AG04449 (cell line): ENCODE data around the gene NEU3.

ENCODE experiments used
- CTCF ChIA-PET: fragments of 350-600 bp; formaldehyde crosslinking; extraction: SDS; loops from one replicate; lab custom pipeline; 2021; ENCODE audit warnings: antibody characterized with exemption; lab: Yijun Ruan, JAX
- POLR2A ChIA-PET: fragments of 400-600, 350-600 bp; formaldehyde crosslinking; extraction: SDS; loops from one replicate; lab custom pipeline; 2020; ENCODE audit warnings: antibody characterized with exemption, inconsistent platforms; lab: Yijun Ruan, JAX
- DNase-seq: peaks from one replicate; pipeline ENCODE4 v3.0.0-alpha.2; 2010; ENCODE audit warnings: low read depth, low spot score
- H3K4me3 ChIP-seq: 2 replicates; pipeline ENCODE4 v1.5.1; 2011; ENCODE audit warnings: low read depth, mild to moderate bottlenecking, control low read depth, low read length
- CTCF ChIP-seq: IDR thresholded peaks from one replicate; pipeline ENCODE4 v1.5.1; 2011; ENCODE audit warnings: mild to moderate bottlenecking, moderate library complexity, low read length, control low read depth, inconsistent platforms; ENCODE audit not compliant: insufficient read depth; ENCODE audit errors: missing control alignments

NEU3 gene

GRCh38 chr11:75022759-75023396 lies 34.1 kb downstream of the NEU3 start:
- peak; percentile 96 for TF ChIP-seq CTCF
- POLR2A ChIA-PET = interaction anchor here (0.6 kb wide), 1 partner anchor 183 kb away, joined by 4 read pairs; no protein-coding TSS in a partner anchor
- peak; percentile 28 for DNase-seq
- H3K4me3 ChIP-seq = no peak overlapping the region
- CTCF ChIA-PET = interaction anchor here (0.7 to 18.2 kb wide), 34 partner anchors 11 to 283 kb away, joined by 3 to 416 read pairs (median 4); partner anchors contain the start of gene TPBGL

DNA sequence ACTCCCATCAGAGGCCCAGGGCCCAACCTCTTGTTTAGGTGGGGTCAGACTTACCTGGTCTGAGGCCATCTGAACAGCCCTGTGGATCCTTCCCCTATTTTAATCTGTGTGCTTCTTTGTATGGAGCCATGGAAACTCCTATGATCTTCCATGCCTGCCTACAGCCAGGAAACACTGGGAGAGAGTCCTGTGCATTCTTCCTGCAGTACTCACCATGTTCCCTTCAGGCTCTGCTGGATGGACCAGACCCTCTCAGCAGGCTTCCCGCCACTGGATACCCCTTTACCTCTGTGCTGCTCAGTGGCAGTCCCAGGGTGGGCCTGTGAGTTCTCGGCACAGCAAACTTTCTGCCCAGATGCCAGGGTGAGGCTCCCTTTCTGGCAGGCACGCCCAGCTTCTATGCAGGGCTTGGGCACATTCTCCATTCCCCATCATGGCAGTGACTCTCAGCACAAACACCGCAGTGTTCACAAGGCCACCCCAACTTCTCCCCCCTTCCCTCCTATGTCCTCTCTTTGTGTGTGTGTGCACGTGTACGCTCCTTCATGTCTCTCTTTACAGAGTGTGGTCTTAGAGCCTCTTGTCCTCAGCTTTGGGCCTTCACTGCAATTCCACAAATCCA lies 34.8 kb downstream of the NEU3 start:
- DNase-seq = no peak
- CTCF ChIA-PET = interaction anchor here (0.8 to 18.2 kb wide), 15 partner anchors 10 to 234 kb away, joined by 3 to 416 read pairs (median 8); partner anchors contain the start of gene TPBGL
- no peak overlapping the region for H3K4me3 ChIP-seq
- TF ChIP-seq CTCF = no peak
- POLR2A ChIA-PET = no interaction called here

DNA sequence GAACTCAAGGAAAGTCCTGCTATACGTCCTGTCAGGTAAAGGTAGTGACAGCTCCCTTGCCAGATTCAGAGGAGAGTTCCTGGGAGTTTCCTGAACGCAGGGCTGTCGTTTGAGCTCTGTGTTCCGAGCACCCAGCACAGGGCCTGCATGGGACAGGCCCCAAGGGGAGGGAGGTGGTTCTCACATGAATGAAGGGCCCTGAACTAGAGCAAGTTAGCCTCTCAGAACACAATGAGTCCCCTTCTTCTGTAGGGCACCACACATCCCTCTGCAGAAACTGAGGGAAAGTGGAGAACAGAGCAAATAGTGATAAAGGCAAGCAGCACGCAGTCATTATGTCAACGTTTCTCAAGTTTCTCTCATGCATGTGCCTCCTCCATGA lies 35.3 kb downstream of the NEU3 start:
- CTCF ChIA-PET = interaction anchor here (2.2 to 18.2 kb wide), 7 partner anchors 10 to 233 kb away, joined by 9 to 416 read pairs (median 127); partner anchors contain the start of gene TPBGL
- DNase-seq = no peak
- POLR2A ChIA-PET = no interaction called here
- H3K4me3 ChIP-seq = no peak overlapping the region
- TF ChIP-seq CTCF = no peak

DNA sequence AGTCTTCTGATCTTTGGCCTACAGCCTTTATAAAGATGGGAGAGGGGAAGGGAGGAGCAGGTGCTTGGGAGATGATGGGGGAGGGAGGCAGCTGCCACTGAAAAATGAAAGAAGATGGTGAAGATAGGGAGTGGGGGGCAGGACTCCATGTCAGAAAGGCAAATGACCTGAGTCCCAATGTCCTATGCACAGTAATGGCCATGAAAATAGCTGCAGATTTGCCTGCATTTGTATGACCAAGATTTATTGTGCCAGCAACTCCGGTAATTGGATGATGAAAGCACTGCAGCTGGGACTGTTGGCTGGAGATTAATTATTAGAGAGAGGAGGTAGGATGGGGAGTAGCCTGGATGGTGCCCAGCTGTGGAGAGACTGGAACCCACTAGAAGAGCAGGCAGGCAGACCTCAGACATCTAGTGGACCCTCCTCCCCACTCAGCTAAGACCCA lies 36.1 kb downstream of the NEU3 start:
- DNase-seq = no peak
- no peak for TF ChIP-seq CTCF
- POLR2A ChIA-PET = no interaction called here
- H3K4me3 ChIP-seq = no peak overlapping the region
- CTCF ChIA-PET = interaction anchor here (0.9 to 18.2 kb wide), 6 partner anchors 10 to 220 kb away, joined by 5 to 416 read pairs (median 142); partner anchors contain the start of gene TPBGL

DNA sequence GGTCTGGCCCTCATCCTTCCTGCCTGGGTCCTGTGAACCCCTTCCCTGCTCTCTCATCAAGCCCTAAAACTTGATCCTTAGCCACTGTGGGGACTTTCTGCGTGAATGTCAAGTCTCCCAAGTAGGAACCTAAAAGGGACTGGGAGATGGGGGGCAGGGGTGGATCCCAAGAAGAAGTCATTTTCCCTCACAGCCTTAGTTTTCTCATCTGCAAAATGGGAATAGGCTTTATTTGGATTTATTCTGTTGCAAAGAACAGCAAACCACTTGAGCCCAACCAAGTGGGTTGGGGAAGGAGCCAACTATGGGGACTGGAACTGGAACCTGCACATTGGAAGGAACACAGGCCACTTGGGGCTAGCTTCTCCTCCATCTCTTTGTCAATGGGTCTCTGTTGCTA lies 36.8 kb downstream of the NEU3 start:
- no peak for DNase-seq
- POLR2A ChIA-PET = no interaction called here
- H3K4me3 ChIP-seq = no peak overlapping the region
- no peak for TF ChIP-seq CTCF
- CTCF ChIA-PET = interaction anchor here (0.9 to 18.2 kb wide), 6 partner anchors 10 to 220 kb away, joined by 5 to 416 read pairs (median 142); partner anchors contain the start of gene TPBGL

GRCh38 chr11:75028321-75028720 lies 39.6 kb downstream of the NEU3 start:
- DNase-seq = no peak
- POLR2A ChIA-PET = no interaction called here
- TF ChIP-seq CTCF = no peak
- no peak overlapping the region for H3K4me3 ChIP-seq
- CTCF ChIA-PET = interaction anchor here (0.8 to 18.2 kb wide), 7 partner anchors 8 to 217 kb away, joined by 3 to 416 read pairs (median 85); partner anchors contain the start of gene TPBGL
